HL-60 (cell line): ENCODE results near the gene CDC25C.

Source experiments
- DNase-seq, 2 experiments: peaks; one replicate each; pipeline ENCODE4 v3.0.0-alpha.2; 2010 to 2020; ENCODE audit warnings: low read depth in 1 of 2, low spot score in 1 of 2
- H3K27ac ChIP-seq: fragments of 250-450 bp; sonication (Bioruptor Pico); replicated peaks from 2 replicates; pipeline ENCODE4 v1.5.1; 2020; ENCODE audit warnings: mild to moderate bottlenecking, moderate library complexity
- H3K27me3 ChIP-seq: fragments of 250-450 bp; sonication (Bioruptor Pico); 2 replicates; pipeline ENCODE4 v1.5.1; 2021; ENCODE audit warnings: mild to moderate bottlenecking, moderate library complexity; ENCODE audit not compliant: insufficient read depth, poor library complexity, severe bottlenecking
- H3K4me3 ChIP-seq: replicated peaks from 2 replicates; pipeline ENCODE4 v1.5.1; 2011; ENCODE audit warnings: mild to moderate bottlenecking, control low read depth, low read length; ENCODE audit not compliant: insufficient read depth
- CTCF ChIP-seq: IDR thresholded peaks from one replicate; pipeline ENCODE4 v1.5.1; 2011; ENCODE audit warnings: low read length, control low read depth, inconsistent platforms; ENCODE audit not compliant: insufficient read depth
- GABPA ChIP-seq: IDR thresholded peaks from 2 replicates; pipeline ENCODE4 v1.6.1; 2012; ENCODE audit warnings: low read depth
- POLR2AphosphoS5 ChIP-seq: IDR thresholded peaks from 2 replicates; pipeline ENCODE4 v1.6.1; 2012; ENCODE audit warnings: low read depth
- SPI1 ChIP-seq: IDR thresholded peaks from 2 replicates; pipeline ENCODE4 v1.6.1; 2012; ENCODE audit warnings: low read depth, mild to moderate bottlenecking, borderline replicate concordance
- long read RNA-seq: library from polyadenylated mRNA; unstranded; transcript quantifications from one replicate; pipeline ENCODE4 v2.0.0, GENCODE V29; 2020
- TF ChIP-seq, protein P1 (sequence below): IDR thresholded peaks from 2 replicates; pipeline ENCODE4 v1.6.1; 2012; ENCODE audit warnings: low read depth; ENCODE audit not compliant: insufficient replicate concordance

The CDC25C gene
- long read RNA-seq, transcript CDC25C-201 (14 exons, 2,128 nt): major isoform, 15 of 60 reads
- long read RNA-seq, partial matches to known transcripts: 3 of 60 reads
- long read RNA-seq, other reads (novel, unspliced or antisense): 39 of 60 reads

GRCh38 chr5:138331449-138332368, at the start of gene CDC25C:
TSS of gene CDC25C (minus strand) at chr5:138331804. CDS start at chr5:138331180, 624 bp downstream.
- Histone ChIP-seq H3K4me3 (peak within 1 kb of the TSS; percentile 47), H3K27me3 (no peaks in the 10 kb centered on the region), H3K27ac (peak within 1 kb of the TSS; percentile 76)
- peak; percentile 81 to 95 for DNase-seq
- no peak for TF ChIP-seq POLR2AphosphoS5
- TF ChIP-seq SPI1: no peak
- no peak for TF ChIP-seq CTCF
- TF ChIP-seq GABPA: no peak
- TF ChIP-seq, protein P1, sequence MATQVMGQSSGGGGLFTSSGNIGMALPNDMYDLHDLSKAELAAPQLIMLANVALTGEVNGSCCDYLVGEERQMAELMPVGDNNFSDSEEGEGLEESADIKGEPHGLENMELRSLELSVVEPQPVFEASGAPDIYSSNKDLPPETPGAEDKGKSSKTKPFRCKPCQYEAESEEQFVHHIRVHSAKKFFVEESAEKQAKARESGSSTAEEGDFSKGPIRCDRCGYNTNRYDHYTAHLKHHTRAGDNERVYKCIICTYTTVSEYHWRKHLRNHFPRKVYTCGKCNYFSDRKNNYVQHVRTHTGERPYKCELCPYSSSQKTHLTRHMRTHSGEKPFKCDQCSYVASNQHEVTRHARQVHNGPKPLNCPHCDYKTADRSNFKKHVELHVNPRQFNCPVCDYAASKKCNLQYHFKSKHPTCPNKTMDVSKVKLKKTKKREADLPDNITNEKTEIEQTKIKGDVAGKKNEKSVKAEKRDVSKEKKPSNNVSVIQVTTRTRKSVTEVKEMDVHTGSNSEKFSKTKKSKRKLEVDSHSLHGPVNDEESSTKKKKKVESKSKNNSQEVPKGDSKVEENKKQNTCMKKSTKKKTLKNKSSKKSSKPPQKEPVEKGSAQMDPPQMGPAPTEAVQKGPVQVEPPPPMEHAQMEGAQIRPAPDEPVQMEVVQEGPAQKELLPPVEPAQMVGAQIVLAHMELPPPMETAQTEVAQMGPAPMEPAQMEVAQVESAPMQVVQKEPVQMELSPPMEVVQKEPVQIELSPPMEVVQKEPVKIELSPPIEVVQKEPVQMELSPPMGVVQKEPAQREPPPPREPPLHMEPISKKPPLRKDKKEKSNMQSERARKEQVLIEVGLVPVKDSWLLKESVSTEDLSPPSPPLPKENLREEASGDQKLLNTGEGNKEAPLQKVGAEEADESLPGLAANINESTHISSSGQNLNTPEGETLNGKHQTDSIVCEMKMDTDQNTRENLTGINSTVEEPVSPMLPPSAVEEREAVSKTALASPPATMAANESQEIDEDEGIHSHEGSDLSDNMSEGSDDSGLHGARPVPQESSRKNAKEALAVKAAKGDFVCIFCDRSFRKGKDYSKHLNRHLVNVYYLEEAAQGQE: no peak

DNA sequence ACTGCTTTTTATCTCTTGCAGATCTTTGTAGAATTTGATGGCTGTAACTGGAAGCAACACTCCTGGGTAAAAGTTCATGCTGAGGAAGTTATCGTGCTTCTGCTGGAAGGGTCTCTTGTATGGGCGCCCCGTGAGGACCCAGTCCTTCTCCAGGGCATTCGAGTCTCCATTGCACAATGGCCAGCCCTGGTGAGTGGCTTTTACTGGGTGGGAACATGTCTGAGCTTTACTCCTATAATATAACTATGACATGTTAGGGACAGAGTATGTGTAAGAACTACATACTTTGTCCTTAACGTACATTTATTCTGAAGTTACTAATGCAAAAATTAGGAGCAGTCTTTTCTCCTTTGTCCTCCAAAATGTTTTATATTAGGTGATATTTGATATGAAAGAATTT, 41.0 kb upstream of the CDC25C start:
- Histone ChIP-seq H3K27ac (no peak overlapping the region), H3K4me3 (no peak overlapping the region), H3K27me3 (no peaks in the 10 kb centered on the region)
- DNase-seq: no peak
- no peak for TF ChIP-seq POLR2AphosphoS5
- no peak for TF ChIP-seq GABPA

- Histone ChIP-seq H3K27me3 (no peaks in the 10 kb centered on the region), H3K27ac (no peak overlapping the region), H3K4me3 (no peak overlapping the region)
- DNase-seq: no peak
- no peak for TF ChIP-seq POLR2AphosphoS5
- no peak for TF ChIP-seq SPI1
- TF ChIP-seq, protein P1: no peak
- no peak for TF ChIP-seq GABPA
Measured at GRCh38 chr5:138372225-138372624, 40.6 kb upstream of the CDC25C start.

DNA sequence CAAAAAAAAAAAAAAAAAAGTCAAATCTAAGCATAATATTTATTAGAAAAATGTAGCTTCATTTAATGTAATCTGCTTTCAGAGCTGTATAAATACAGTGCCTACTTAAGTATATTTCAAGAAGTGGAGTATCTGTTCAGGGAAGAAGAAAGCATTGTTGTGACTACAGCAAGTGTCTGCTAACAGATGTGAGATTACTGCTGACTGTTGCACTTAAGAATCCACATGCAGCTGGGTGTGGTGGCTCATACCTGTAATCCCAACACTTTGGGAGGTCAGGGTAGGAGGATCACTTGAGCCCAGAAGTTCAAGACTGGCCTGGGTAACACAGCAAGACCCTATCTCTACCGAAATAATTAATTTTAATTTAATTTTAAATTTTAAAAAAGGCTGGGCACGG, 39.9 kb upstream of the CDC25C start:
- DNase-seq: no peak
- Histone ChIP-seq H3K27ac (no peak overlapping the region), H3K27me3 (no peaks in the 10 kb centered on the region), H3K4me3 (no peak overlapping the region)
- TF ChIP-seq, protein P1: no peak
- TF ChIP-seq SPI1: no peak
- no peak for TF ChIP-seq GABPA
- no peak for TF ChIP-seq POLR2AphosphoS5
- TF ChIP-seq CTCF: no peak
